ENCODE results near the gene SLC16A3.
"Not testable (repeated sequence)": the region's sequence is repeated elsewhere in the genome, so short reads cannot be mapped to it uniquely, and the experiment has no call there.

Gene SLC16A3
- long read RNA-seq, donor 1, partial matches to known transcripts, result 0 of 15 reads
- long read RNA-seq, donor 1, other reads (novel, unspliced or antisense), result 11 of 15 reads
- long read RNA-seq, donor 2, partial matches to known transcripts, result 0 of 10 reads
- long read RNA-seq, donor 2, other reads (novel, unspliced or antisense), result 9 of 10 reads
- long read RNA-seq, donor 3, result 0 reads
- long read RNA-seq, donor 4, partial matches to known transcripts, result 0 of 12 reads
- long read RNA-seq, donor 4, other reads (novel, unspliced or antisense), result 9 of 12 reads
- long read RNA-seq, donor 5, partial matches to known transcripts, result 0 of 19 reads
- long read RNA-seq, donor 5, other reads (novel, unspliced or antisense), result 16 of 19 reads
- long read RNA-seq, donor 6, partial matches to known transcripts, result 0 of 4 reads
- long read RNA-seq, donor 6, other reads (novel, unspliced or antisense), result 0 of 4 reads
- long read RNA-seq, donor 7, result 0 reads
- long read RNA-seq, donor 8, partial matches to known transcripts, result 0 of 1 reads
- long read RNA-seq, donor 8, other reads (novel, unspliced or antisense), result 0 of 1 reads

DNA sequence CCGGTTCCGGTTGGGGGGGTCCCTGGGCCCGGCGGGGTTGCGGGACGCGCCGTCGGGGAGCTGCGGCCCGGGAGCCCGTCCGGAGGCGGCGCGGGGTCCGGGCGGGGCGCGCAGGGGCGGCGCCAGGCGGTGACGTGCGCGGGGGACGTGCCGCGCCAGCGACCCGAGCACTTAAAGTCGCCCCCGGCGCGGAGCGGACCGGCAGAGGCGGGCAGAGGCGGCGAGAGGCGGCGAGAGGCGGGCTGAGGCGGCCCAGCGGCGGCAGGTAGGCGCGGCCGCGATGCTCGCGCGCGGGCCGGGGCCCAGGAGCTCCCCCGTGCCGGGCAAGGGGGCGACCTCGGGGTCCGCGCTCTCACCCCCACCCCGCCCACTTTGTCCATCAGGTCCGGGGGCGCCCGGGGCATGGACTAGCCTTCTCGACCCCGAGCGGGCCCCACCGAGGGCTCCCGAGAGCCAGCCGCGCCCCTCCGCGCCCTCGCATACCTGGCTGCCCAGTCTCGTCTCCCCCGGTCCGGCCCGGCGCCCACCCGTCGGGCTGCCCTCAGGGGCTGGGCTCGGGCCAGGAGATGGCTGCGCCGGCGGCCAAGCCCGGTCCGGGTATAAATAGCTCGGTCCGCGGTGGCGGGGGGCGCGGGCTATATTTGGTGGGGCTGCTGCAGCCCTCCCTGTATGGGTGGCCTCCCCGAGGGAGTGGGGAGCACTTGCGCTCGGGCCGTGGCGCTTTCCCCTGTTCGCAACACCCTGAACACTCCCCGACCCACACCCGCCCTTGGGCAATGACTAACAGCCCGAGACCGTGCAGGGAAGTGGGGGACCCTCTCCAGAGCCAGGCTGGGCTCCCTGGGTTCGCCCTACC lies at the start of gene SLC16A3:
SLC16A3 (plus strand) TSS at position 201 of the 856 bp plus-strand sequence. CDS start 6,967 bp downstream, outside the sequence.
- peak; percentile 53 for DNase-seq

DNA sequence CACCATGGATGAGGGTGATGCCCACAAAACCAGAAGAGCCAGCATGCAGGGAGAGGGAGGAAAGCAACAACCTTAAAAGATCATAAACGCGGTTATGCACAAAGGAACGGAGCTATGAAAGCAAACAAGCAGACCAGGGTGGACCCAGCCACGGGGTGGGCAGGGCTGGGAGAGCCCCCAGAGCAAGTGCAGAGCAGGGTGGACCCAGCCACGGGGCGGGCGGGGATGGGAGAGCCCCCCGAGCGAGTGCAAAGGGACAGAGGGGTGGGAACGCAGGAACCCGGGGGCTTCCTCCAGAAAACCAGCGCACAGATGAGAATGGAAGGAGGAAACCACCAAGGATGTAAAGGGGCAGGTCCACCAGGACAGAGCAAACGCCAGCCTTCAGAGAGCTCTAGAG lies 49.4 kb upstream of the SLC16A3 start:
- no peak for DNase-seq

DNA sequence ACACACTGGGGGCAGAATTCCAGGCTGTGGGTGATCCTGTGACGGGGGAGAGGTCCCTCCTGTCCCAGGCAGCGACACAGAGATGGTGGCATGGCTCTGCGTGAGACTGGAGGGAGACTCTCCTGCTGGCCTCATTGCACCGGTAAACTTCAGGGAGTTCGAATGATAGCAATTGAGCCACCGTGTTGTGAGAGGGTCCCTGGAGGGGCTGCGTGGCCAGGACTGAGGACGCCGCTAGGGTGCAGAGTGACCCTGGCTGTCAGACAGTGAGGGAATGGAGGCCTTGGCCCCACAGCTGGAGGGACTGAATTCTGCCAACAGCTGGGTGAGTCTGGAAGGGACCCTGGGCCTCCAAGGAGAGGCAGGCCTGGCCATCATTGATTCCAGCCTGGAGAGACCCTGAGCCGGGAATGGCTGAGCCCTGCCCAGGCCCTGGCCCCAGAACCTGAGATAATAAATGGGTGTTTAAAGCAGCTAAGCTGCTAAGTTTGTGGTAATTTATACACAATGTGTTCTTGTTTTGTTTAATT lies 48.8 kb upstream of the SLC16A3 start:
- DNase-seq, result no peak

DNA sequence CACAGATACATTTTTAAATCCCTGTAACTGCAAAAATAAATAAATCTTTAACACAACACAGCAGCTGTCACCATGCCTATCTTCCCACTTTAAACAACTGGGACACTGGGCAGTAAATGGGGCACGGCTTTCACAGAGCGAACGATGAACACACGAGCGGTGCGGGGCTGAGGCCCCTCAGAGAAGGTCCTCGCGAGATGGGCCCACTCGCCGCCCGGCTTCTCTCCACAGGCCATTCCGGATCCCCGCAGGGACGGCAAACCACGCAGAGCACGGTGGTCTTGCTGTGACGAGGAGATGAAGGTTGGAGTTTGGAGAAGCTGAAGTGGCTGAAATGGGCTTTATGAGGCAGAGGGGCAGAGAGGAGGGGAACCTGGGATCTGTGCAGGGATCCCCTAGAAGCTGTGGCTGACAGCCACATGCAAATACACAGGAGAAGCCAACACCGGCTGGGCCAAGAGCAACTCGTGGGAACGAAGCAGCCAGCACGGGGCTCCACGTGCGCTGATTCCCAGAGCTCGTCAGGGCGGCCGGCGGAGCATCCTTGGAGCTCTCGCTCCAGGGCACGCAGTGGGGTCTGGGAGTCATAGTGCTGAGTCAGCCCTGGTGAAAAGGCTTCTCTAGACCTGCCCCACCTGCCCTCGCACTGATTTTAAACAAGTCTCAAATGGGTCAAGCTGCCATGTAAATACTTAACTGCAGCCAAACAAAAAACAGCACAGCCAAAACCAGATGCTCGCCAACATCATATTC lies 47.9 kb upstream of the SLC16A3 start:
- no peak for DNase-seq

DNA sequence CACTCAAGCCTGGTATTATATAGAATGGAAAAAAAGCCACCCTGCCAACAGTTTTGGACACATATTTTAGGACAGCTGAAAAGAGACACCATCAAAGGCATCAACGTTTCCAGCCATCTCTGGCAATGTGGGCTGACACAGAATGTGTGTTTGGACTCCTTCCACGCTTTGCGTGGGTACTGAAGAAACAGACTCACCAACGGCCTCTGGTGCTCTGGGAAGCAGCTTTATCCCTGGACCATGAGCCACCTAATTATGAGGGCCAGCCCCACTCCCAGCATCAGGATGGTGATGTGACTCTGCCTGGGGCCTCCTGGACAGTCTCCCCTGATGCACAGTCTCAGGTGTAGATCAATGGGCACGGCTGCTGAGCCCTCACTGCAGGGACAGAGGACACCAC lies 44.1 kb upstream of the SLC16A3 start:
- DNase-seq, result no peak

DNA sequence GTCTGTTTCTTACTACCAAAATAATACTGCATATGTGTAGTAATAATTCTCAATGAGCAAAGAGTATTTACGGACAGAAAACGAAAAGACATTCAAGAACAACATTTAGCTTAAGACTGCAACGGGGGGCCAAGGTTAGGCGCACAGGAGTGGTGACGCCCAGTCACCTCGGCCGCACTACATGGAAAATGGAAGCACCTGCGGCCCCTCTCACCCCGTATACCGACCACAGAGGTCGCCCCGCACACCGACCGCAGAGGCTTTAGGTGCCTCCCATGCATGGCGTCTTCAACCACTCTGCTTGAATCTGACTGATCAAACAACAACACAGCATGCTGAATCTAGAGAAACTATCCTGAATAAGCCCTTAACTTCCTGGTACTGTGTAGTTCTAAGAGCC lies 42.6 kb upstream of the SLC16A3 start:
- no peak for DNase-seq

DNA sequence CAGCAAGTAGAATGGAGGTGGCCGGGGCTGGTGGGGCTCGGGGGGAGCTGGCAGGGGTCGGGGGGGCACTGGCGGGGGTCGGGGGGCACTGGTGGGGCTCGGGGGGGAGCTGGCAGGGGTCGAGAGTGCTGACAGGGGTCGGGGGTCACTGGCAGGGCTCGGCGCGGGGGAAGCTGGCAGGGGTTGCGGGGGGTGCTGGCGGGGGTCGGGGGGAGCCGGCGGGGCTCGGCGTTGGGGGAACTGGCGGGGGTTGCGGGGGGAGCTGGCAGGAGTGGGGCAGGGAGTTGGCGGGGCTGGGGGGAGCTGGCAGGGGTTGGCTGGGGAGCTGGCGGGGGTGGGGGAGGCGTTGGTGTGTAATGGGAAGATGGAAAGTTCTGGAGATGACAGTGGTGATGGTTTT lies 41.3 kb upstream of the SLC16A3 start:
- DNase-seq, result no peak

DNA sequence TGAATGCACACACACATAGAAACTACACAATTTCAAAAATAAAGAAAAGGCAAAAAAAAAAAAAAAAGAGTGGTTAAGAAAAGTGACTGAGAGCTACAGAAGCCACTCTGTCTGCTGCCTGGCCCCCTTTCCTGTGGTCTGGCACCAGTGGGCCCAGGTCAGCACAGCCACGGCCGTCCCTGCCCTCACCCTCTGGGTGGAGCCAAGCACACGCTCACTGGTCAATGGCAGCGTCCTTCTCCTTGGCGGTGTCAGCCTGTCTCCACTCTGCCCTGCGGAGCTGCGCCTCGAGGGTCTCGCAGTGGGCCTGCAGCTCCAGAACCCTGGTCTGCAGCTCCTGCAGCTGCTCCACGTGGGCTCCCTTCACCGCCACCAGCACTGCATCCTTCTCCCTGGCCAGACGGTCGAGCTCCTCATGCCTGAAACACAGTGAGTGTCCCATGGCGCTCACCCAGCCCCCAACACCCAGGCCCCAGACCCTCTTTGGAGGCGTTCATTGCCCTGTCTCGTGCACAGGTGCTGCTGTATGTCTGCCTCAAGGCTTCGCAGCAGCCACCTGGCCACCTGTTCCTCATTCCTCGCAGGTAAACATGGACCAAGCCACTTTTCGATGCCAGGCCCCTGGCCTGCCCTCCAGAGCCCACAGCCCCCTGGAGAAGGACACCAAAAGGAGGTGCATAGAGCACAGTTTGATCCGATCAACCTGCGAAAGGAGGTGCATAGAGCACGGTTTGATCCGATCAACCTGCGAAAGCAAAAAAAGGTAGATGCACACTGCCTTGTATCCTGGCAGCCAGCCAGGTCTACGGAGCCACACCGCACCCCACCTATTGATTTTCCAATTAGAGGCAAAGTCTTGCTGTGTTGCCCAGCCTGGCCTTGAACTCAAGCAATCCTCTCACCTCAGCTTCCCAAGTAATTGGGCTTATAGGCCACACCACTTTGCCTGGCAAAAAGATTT lies 40.6 kb upstream of the SLC16A3 start:
- DNase-seq, result no peak

DNA sequence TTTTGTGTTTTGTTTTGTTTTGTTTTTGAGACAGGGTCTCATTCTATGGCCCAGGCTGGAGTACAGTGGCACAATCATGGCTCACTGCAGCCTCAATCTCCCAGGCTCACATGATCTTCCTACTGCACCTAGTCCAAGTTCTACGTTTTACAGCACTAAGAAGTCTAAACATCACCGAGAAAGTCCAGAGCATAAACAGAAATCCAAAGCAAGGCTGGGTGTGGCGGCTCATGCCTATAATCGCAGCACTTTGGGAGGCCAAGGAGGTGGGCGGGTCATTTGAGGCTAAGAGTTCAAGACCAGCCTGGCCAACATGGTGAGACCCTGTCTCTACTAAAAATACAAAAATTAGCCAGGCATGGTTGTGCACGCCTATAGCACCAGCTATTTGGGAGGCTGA lies 35.8 kb upstream of the SLC16A3 start:
- not testable (repeated sequence) for DNase-seq

DNA sequence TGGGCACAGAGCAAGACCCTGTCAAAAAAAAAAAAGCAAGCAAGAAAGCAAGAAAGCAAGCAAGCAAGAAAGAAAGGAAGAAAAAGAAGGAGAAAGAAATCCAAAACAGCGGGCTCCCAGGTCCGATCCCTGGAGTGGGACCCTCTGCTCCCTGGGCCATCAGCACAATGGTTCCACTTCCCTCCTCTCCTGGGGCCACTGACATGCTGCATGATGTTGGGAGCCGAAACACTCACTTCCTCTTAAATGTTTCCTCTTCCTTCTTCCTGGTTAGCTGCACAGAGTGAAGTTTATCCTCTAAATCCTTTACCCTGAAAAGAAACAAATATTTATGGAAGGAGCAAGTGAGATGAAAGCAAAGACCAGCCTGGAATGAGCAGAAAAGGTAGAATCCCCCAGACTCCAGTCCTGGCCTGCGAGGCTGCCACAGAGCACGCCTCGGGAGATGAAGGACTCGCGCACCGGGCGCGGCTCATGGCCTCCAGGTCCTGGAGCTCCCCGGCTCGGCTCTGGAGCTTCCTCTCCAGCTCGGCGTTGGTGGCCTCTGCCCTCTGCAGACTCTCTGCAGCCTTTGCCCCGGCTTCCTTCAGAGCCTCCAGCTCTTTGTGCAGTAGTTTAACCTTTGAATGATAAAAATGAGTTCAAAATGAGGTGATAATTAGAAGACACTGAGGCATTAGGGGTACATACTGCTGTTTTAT lies 35.2 kb upstream of the SLC16A3 start:
- no peak for DNase-seq

DNA sequence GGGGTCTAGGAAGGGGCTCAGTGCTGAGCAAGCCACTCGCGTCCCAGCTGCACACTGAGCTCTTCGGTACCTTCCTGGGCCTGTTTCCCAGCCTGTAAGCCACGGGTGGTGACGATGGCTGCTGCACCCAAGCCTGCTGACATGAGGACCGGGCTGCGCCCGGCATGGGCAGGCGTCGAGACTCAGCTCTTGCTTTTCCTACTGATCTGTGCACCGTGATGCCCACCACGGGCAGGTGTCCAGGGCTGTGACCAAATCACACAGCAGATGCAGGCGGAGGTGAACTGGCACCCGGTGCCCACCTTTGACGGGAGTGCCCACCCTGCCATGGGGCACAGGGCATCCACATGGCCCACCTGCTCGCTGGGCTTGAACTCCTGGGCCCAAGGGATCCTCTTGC lies 34.1 kb upstream of the SLC16A3 start:
- no peak for DNase-seq

DNA sequence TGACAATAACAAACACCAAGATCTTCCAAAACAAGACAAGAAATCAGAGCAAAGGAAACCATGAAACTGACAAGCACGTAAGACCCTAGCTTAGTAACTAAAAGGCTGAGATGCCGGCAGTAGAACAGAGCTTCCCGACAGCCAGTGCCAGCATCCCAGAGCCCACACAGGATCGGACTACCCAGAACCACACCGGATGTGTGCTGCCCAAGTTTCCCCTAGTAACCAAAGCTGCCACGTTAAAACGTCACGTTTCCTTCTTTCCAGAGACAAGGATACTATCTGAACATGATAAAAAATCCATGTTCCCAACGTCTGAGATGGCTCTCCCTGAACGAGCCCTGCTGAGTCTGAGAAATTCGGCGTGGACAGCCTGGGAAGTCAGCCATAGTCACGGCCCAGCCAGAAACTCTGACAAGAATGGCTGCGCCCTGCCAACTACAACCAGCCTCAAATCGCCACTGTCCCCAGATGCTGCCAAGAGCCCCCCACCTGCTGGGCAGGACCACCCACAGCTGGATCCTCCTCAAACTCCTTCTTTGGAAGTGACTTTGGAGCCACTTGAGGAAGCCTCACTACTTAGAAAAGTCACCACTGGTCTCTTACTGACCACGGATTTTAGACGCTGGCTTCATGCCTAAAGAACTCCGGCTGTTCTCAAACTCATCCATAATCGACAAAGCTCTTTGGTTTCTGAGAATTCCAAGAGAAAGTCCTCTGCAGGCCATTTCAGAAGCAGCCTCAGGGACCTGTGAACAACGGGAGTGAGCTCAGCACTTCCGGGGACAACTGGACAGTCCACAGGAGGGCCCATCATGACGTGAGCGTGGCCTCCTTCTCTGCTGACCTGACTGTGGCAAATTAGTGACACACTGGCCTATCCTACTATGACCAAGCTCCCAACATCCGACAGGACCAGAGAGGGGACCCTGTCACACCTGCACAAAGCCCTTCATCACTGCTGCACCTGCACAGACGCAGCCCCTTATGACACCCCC lies 32.9 kb upstream of the SLC16A3 start:
- DNase-seq, result no peak

DNA sequence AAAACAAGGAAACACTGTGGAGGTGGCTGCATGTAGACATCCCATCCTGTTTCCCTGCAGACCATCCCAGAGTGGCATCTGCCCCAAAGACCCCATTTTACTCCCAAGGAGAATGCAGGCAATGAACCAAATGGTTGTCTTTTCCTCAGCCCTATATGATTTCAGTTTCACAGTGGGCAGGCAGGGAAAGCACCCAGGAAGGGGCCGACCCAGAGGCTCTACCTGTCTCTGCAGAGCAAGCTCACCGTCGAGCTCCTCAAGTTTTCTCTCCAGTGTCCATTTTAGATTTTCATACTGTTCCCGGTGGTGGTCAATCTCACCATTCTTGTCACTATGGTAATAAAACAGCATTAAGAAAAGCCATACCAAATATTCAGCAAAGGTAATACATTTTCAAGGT lies 30.8 kb upstream of the SLC16A3 start:
- DNase-seq, result no peak

DNA sequence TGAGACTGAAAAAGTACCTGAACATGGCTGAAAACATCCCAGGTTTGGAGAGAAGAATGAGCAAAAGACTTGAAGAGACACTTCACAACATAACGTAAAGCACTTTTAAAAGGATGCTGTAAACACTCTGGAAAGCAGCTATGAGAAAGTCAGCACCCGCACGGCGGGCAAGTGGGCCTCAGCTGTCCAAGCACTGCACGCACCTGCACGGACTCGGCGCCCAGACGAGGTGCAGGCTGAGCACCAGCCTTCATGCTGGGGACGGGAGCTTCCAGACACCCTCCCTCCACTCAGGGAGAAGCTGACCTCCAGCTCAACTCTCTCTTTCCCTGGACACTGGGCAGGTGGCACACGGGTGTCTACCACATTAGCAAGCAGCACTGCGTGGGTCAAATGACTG lies 29.3 kb upstream of the SLC16A3 start:
- no peak for DNase-seq

DNA sequence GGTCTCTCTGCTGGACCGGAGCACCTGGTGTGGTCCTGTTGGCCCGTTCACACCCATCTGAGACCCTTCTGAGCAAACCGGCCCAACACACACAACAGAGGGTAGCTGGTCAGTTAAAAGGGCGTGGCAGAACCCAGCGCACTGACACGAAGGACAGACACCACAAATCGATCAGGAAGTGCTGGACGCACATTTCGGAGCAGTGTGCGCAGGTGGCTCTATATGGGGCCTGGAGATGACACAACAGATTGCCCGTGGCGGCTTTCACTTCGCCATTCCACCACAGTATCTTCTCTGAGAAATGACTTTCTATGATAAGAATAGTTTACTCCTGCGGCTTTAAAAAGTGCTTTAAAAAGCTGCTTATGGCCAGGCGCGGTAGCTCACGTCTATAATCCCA lies 28.7 kb upstream of the SLC16A3 start:
- no peak for DNase-seq

DNA sequence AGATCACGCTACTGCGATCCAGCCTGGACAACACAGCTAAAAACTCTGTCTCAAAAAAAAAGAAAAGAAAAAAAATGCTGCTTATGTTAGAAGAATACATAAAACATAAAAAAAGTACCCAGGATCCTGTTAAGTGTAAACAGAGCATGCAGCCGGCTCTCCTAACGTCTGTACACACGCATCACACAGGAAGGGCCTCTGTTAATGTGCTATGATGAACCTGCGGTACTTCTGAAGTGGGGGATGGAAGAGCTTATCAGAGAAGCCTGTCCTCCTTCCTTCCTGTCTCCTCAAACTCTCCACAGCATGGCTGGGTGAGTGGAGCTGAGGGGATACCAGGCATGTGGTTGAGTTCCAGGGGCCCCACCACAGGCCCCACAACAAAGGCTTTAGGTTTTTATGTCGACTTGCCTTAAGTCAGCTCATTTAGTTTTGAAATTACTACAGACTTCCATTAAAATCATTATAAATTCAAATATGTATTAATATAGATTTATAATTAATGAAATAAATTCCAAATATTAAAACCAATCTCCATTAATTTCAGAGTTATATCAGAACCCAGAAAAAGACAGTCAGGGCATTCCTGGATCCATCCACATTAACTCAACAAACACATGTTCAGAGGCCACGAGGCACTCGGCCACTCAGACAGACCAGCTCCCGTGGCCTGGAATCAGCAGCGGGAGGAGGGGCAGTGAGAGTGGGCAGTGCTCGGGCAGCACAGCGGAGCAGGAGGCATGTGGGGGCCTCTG lies 27.9 kb upstream of the SLC16A3 start:
- DNase-seq, result no peak

DNA sequence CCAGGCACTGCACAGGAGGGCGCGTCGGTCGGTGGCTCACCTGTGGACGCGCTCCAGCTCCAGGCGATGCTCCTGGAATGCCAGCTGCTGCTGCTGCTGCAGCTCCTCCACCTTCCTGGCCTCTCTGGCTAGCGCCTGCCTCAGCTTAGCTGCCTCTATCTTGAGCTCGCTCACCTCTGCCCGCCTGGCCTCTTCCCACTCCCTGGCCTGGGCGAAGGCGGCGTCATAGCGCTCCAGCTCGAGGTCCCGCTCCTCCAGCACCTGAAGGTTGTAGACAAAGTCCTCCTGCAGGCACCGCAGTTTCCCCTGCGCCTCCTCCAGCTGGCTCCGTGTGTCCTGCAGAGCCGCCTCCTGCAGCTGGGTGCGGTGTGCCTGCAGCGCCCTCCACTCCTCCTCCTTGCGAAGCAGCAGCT lies 27.3 kb upstream of the SLC16A3 start:
- DNase-seq, result peak; percentile 38

DNA sequence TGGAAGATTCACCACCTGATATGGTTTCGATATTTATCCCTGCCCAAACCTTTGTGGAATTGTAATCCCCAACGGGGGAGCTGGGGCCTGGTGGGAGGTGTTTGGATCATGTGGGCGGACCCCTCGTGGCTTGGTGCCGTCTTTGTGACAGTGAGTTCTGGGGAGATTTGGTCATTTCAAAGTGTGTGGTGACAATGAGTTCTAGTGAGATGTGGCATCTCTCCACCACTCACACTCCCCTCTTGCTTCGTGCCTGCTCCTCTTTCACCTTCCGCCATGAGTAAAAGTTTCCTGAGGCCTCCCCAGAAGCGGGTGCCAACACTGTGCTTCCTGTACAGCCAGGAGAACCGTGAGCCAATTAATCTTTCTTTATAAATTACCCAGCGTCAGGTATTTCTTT lies 25.9 kb upstream of the SLC16A3 start:
- no peak for DNase-seq

All from right kidney (tissue), 9 donors.